Natural killer cell (primary cell): ENCODE results near the gene ATP6V0A1. TPM values are rescaled to one million over a fixed set of nuclear protein-coding genes. Genes with fewer than 3 reads are reported as not detected.
A peak's percentile ranks its signal among the peaks of the same experiment; 100 is the strongest.
"Not testable (repeated sequence)": the region's sequence is repeated elsewhere in the genome, so short reads cannot be mapped to it uniquely, and the experiment has no call there.

ENCODE experiments used
- ATAC-seq, 3 donors: fragments of 150-1000 bp in 2 of 3; fragments of 200-7000 bp in 1 of 3; cut with Tn5 transposase; 1 replicate in 1 of 3; 2 replicates in 2 of 3; pipeline ENCODE4 v1.10.0; 2021; ENCODE audit warnings: mild to moderate bottlenecking in 2 of 3, moderate library complexity in 2 of 3
- DNase-seq, 2 donors: peaks; one replicate each; pipeline versions ENCODE4 v3.0.0 to v3.0.0-alpha.2; 2013 to 2021; ENCODE audit warnings: mixed read lengths in 1 of 2
- H3K27ac ChIP-seq: one replicate; pipeline ENCODE4 v1.5.1; 2013; ENCODE audit warnings: mild to moderate bottlenecking, low read length
- H3K27me3 ChIP-seq: one replicate; pipeline ENCODE4 v1.6.1; 2013; ENCODE audit warnings: low read length; ENCODE audit not compliant: control insufficient read depth, insufficient read depth
- H3K36me3 ChIP-seq: one replicate; pipeline ENCODE4 v1.6.1; 2013; ENCODE audit warnings: low read length; ENCODE audit not compliant: control insufficient read depth, insufficient read depth
- H3K4me1 ChIP-seq: one replicate; pipeline ENCODE4 v1.6.1; 2013; ENCODE audit warnings: low read length; ENCODE audit not compliant: control insufficient read depth, insufficient read depth
- H3K4me3 ChIP-seq: one replicate; pipeline ENCODE4 v1.5.1; 2013; ENCODE audit warnings: low read length
- H3K9me3 ChIP-seq: one replicate; pipeline ENCODE4 v1.6.1; 2013; ENCODE audit warnings: low read length; ENCODE audit not compliant: control insufficient read depth, insufficient read depth
- H3K27ac Mint-ChIP-seq, 2 donors: one replicate each; pipeline ENCODE4 v1.8.0; 2022; ENCODE audit warnings: mild to moderate bottlenecking in 2 of 2, mixed read lengths in 2 of 2, moderate library complexity in 1 of 2
- H3K27me3 Mint-ChIP-seq, 2 donors: one replicate each; pipeline ENCODE4 v1.8.0; 2022; ENCODE audit warnings: low read depth in 2 of 2, mixed read lengths in 2 of 2
- H3K36me3 Mint-ChIP-seq: one replicate; pipeline ENCODE4 v1.8.0; 2022; ENCODE audit warnings: mixed read lengths
- H3K4me1 Mint-ChIP-seq, 2 donors: one replicate each; pipeline ENCODE4 v1.8.0; 2022; ENCODE audit warnings: mixed read lengths in 2 of 2
- H3K4me3 Mint-ChIP-seq: one replicate; pipeline ENCODE4 v1.8.0; 2022; ENCODE audit warnings: mild to moderate bottlenecking, moderate library complexity, mixed read lengths
- H3K9me3 Mint-ChIP-seq, 2 donors: one replicate each; pipeline ENCODE4 v1.8.0; 2022; ENCODE audit warnings: mixed read lengths in 2 of 2
- CTCF ChIP-seq: fragments of 200-600 bp; IDR thresholded peaks from one replicate; pipeline ENCODE4 v1.8.0; 2022; ENCODE audit warnings: antibody characterized with exemption
- WGBS: methylation state at CpG from one replicate; pipeline ENCODE4 v1.1.7; 2013; ENCODE audit warnings: missing lambda C conversion rate; ENCODE audit not compliant: insufficient coverage; 5-methylcytosine and 5-hydroxymethylcytosine counted together
- intact Hi-C: fragments of 100-400 bp; cut with micrococcal nuclease; formaldehyde crosslinking; loops from one replicate; pipeline ENCODE4 v1.14.2; 2022
- total RNA-seq, 4 donors: library from RNA; stranded (reverse); fragments of 120-200 nt in 1 of 4; gene quantifications; one replicate each; pipeline versions ENCODE4 v1.2.3 to v1.2.4, GENCODE V29; 2013 to 2022

Gene ATP6V0A1
- total RNA-seq, 3 donors from 2014 or later (not counting 1 experiment from before 2014, with no cell fraction given): 4.8 to 33.5 (median 7.5) TPM

GRCh38 chr17:42538482-42538881, 79.8 kb downstream of the ATP6V0A1 start:
- Histone ChIP-seq H3K27me3 (no peaks in the 10 kb centered on the region), H3K4me3 (no peak overlapping the region), H3K4me1 (peaks cover 29% of the 10 kb centered on the region), H3K36me3 (peaks cover 20% of the 10 kb centered on the region), H3K27ac (no peak overlapping the region), H3K9me3 (no peaks in the 10 kb centered on the region)
- WGBS: 98% methylated on average over 14 of the region's 14 CpGs
- no peaks in the 10 kb centered on the region for H3K9me3 Mint-ChIP-seq
- peaks cover 14 to 38% of the 10 kb centered on the region in 2 donors for H3K4me1 Mint-ChIP-seq
- intact Hi-C loops: no loop called here
- H3K27ac Mint-ChIP-seq: no peak overlapping the region
- DNase-seq: no peak
- no peaks in the 10 kb centered on the region for H3K27me3 Mint-ChIP-seq
- ATAC-seq: no peak
- TF ChIP-seq CTCF: no peak
- no peaks in the 10 kb centered on the region for H3K36me3 Mint-ChIP-seq
- peak overlapping the region; percentile 68 for H3K4me3 Mint-ChIP-seq

GRCh38 chr17:42540558-42540957, 81.9 kb downstream of the ATP6V0A1 start:
- ATAC-seq, H3K4me3 ChIP-seq, H3K27ac ChIP-seq, H3K9me3 Mint-ChIP-seq, H3K27me3 Mint-ChIP-seq, intact Hi-C loops, H3K4me3 Mint-ChIP-seq, H3K9me3 ChIP-seq, DNase-seq, H3K27ac Mint-ChIP-seq, H3K36me3 Mint-ChIP-seq, H3K27me3 ChIP-seq: not testable (repeated sequence)
- peaks cover 10 to 32% of the 10 kb centered on the region in 2 donors for H3K4me1 Mint-ChIP-seq
- 91% methylated on average over 4 of the region's 4 CpGs for WGBS
- H3K36me3 ChIP-seq: peaks cover 22% of the 10 kb centered on the region
- peaks cover 24% of the 10 kb centered on the region for H3K4me1 ChIP-seq

- no peak for ATAC-seq
- no peak for TF ChIP-seq CTCF
- no peaks in the 10 kb centered on the region for H3K27me3 Mint-ChIP-seq
- peak in 1 of 2 donors; percentile 53 for DNase-seq
- H3K4me1 ChIP-seq: peaks cover 20% of the 10 kb centered on the region
- H3K27ac Mint-ChIP-seq: no peak overlapping the region
- H3K36me3 Mint-ChIP-seq: no peaks in the 10 kb centered on the region
- H3K9me3 Mint-ChIP-seq: no peaks in the 10 kb centered on the region
- no peaks in the 10 kb centered on the region for H3K9me3 ChIP-seq
- H3K4me1 Mint-ChIP-seq: peaks cover 6 to 27% of the 10 kb centered on the region in 2 donors
- no peak overlapping the region for H3K27ac ChIP-seq
- H3K4me3 ChIP-seq: no peak overlapping the region
- H3K4me3 Mint-ChIP-seq: no peak overlapping the region
- 75% methylated on average over 17 of the region's 17 CpGs for WGBS
- peaks cover 22% of the 10 kb centered on the region for H3K36me3 ChIP-seq
- intact Hi-C loops: no loop called here
- no peaks in the 10 kb centered on the region for H3K27me3 ChIP-seq
These were observed 82.6 kb downstream of the ATP6V0A1 start for GRCh38 chr17:42541041-42541833.

- no peaks in the 10 kb centered on the region for H3K27me3 ChIP-seq
- Mint-ChIP-seq H3K4me3 (no peak overlapping the region), H3K36me3 (no peaks in the 10 kb centered on the region), H3K27me3 (no peaks in the 10 kb centered on the region), H3K4me1 (peaks cover 0 to 13% of the 10 kb centered on the region in 2 donors), H3K27ac (no peak overlapping the region), H3K9me3 (no peaks in the 10 kb centered on the region)
- ATAC-seq (no peak), DNase-seq (no peak)
- peaks cover 22% of the 10 kb centered on the region for H3K36me3 ChIP-seq
- intact Hi-C loops: no loop called here
- 97% methylated on average over 39 of the region's 39 CpGs for WGBS
- TF ChIP-seq CTCF: no peak
- H3K9me3 ChIP-seq: no peaks in the 10 kb centered on the region
- no peak overlapping the region for H3K27ac ChIP-seq
- peaks cover 12% of the 10 kb centered on the region for H3K4me1 ChIP-seq
- H3K4me3 ChIP-seq: no peak overlapping the region
These were observed 84.8 kb downstream of the ATP6V0A1 start for GRCh38 chr17:42543190-42544079.
